Mucosa of stomach (tissue), 1 donor: ENCODE data around the gene FAM174A.

Experiments used
- H3K27me3 ChIP-seq: one replicate; pipeline ENCODE4 v1.7.0; 2013; ENCODE audit warnings: mild to moderate bottlenecking, low read length; ENCODE audit not compliant: control insufficient read depth, insufficient read depth
- H3K36me3 ChIP-seq: one replicate; pipeline ENCODE4 v1.7.0; 2013; ENCODE audit warnings: low read length; ENCODE audit not compliant: control insufficient read depth, insufficient read depth
- H3K4me1 ChIP-seq: one replicate; pipeline ENCODE4 v1.7.0; 2013; ENCODE audit warnings: mild to moderate bottlenecking, low read length; ENCODE audit not compliant: control insufficient read depth, insufficient read depth
- H3K4me3 ChIP-seq: one replicate; pipeline ENCODE4 v1.7.0; 2013; ENCODE audit warnings: low read length
- H3K9ac ChIP-seq: one replicate; pipeline ENCODE4 v1.7.0; 2013; ENCODE audit warnings: mild to moderate bottlenecking, low read length, moderate library complexity
- H3K9me3 ChIP-seq: one replicate; pipeline ENCODE4 v1.7.0; 2013; ENCODE audit warnings: mild to moderate bottlenecking, low read length, moderate library complexity; ENCODE audit not compliant: control insufficient read depth
- donor health status: Pancreatic carcinoma.

Gene FAM174A

DNA sequence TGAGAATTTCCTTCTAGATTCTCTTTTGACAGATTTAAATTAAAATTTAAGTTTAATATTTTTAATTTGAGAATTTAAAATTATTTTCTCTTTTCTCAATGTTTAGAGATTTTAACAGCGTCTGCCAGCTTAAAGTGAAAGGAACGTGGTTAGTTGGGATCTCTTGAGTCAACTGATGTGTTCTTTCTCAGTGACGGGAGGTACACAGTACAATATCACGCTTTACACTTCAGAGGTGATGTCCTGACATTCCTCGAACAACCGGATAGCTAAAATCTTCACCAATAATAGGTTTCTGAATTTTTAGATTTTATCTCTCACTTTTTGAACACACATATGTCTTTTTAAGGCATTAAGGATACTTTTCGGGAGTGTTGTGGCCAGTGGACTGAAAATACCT, 81.1 kb downstream of the FAM174A start:
- no peaks in the 10 kb centered on the region for H3K9me3 ChIP-seq
- H3K9ac ChIP-seq, result no peak overlapping the region
- no peak overlapping the region for H3K4me3 ChIP-seq
- H3K4me1 ChIP-seq, result no peaks in the 10 kb centered on the region
- no peaks in the 10 kb centered on the region for H3K27me3 ChIP-seq
- no peaks in the 10 kb centered on the region for H3K36me3 ChIP-seq

DNA sequence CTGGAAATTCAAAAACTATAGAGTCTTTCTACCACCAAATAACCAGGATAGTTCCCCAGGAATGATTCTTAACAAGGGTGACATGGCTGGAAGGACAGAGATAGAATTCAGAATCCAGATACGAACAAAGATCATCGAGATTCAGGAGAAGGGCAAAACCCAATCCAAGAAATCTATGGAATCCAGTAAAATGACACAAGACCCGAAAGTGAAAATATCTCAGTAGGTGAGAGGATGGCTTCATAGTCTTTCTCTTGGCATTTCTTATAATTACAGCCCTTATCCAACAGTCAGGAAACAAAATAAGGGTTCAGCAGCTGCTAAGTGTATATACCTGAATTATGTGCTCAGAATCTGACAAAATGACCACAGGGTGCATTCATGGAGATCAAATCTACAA, 81.8 kb downstream of the FAM174A start:
- H3K36me3 ChIP-seq, result no peaks in the 10 kb centered on the region
- no peaks in the 10 kb centered on the region for H3K4me1 ChIP-seq
- no peak overlapping the region for H3K9ac ChIP-seq

DNA sequence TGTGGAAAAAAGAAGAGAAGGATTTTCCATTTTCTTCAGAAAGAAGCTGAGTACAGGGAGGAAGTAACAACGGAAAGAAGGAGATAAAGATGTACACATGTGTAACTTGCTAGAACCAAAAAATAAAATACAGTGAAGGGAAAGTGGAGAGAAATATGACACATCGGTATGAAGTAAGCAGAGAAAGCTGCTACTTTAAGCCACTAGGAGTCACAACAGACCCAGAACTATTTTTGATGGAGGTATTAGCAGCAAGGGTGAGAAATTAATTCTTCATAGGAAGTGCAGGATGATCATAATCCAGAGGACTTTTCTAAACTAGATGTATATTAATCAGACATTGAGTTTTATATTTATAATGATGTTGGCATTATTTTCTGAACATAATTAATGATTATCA, 88.5 kb downstream of the FAM174A start:
- Histone ChIP-seq H3K4me3 (no peak overlapping the region), H3K4me1 (no peaks in the 10 kb centered on the region), H3K9ac (no peak overlapping the region), H3K36me3 (no peaks in the 10 kb centered on the region), H3K27me3 (no peaks in the 10 kb centered on the region), H3K9me3 (no peaks in the 10 kb centered on the region)

More for the DNA sequence above, 81.8 kb downstream of the FAM174A start:
- Histone ChIP-seq H3K9me3 (no peaks in the 10 kb centered on the region), H3K27me3 (no peaks in the 10 kb centered on the region), H3K4me3 (no peak overlapping the region)

DNA sequence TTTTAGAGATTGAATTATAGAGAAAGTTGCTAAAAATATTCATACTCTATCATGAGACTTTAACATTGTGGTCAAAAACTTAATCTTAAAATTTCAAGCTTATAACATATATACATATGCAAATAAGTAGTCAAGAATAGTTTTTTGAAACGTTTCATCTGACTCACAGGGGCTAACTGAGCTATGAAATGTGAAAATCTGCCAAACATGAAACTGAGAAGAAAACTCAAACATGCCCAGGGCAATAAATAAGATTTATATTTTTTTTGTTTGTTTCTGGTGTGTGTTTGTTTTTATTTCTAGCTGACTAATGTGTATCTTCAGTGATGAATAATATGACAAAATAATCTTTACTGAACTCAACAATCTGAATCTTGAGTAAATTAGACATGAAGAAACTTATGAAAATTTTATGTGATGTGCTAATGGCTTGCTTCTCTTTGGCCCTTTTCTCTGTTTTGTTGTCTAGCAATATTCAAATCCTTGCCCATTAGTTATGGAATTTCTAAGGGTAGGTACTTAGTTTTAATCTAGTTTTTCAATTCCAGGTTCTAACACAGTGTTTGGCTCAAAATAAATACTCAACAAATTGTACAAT, 99.9 kb downstream of the FAM174A start:
- H3K9me3 ChIP-seq, result no peaks in the 10 kb centered on the region
- no peaks in the 10 kb centered on the region for H3K36me3 ChIP-seq
- no peak overlapping the region for H3K4me3 ChIP-seq
- H3K4me1 ChIP-seq, result no peaks in the 10 kb centered on the region
- no peaks in the 10 kb centered on the region for H3K27me3 ChIP-seq
- no peak overlapping the region for H3K9ac ChIP-seq
